ENCODE results near the gene JAM2.

DNA sequence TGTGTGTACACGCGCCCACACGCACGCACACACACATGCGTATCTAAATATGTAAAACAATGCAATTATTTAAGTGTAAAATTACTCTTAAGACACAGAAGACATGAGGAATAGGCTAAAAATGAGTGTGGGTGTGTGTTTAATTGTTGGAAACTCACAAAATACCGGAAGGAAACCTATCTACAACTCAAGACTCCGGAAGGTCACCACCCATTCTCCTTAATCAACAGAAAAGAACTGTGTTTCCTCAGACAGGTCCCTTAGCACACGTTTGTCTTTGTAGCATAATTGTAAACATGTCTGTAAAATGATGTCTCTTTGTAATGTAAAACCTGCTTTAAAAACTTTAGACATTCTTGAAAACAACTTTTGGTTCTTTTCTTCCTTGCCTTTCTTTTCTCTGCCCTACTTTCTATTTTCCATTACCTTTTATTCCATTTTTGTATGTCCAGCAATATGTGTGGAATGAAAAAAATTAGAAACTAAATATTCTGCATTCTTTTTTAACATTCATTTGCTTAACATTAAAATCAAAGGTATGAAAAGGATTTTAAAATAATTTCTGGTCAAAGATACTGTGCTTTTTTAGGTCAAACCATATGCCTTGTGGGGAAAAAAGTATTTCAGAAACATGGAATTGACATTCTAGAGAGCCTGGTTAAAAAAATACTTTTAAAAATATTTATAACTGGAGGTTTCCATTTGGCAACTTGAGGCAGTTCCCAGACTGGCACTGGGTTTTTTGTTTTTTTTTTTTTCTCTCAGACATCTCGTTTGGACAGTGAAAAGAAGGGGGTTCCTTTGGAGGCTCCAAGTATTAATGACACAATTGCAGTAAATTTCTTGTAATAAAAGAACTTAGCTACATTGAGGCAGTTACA is 49.5 kb downstream of the JAM2 start:
- TF ChIP-seq CTCF (IDR thresholded peaks at IDR 0.05; ENCODE audit: low read depth, low read length), result no peak
- no peak for TF ChIP-seq EZH2phosphoT487 (IDR thresholded peaks at IDR 0.05; ENCODE audit: low read depth)

Data from OCI-LY3 (cell line).